H1 (cell line): Measurements from ENCODE around the gene XKR7. TPM values are rescaled to one million over a fixed set of nuclear protein-coding genes. Genes with fewer than 3 reads are reported as not detected.

Experiments
- CTCF ChIA-PET: fragments of 300-600 bp; sonication (Branson Sonifier 250); formaldehyde crosslinking; loops from one replicate; lab custom pipeline; 2021; ENCODE audit not compliant: partially characterized antibody; lab: Charles Lee
- POLR2A ChIA-PET: fragments of 300-600 bp; sonication (Branson Sonifier 250); formaldehyde crosslinking; loops from one replicate; lab custom pipeline; 2021; ENCODE audit warnings: inconsistent platforms; ENCODE audit not compliant: partially characterized antibody; lab: Charles Lee
- DNase-seq, 2 experiments: peaks; one replicate each; pipeline versions ENCODE4 v3.0.0 to v3.0.0-alpha.2; 2010 to 2022; ENCODE audit warnings: low spot score in 2 of 2, low read depth in 1 of 2, mixed read lengths in 1 of 2
- FAIRE-seq: peaks from 2 replicates; lab custom pipeline; 2011; peaks lifted over from hg19 to GRCh38; lab: Jason Lieb, UNC
- H2AFZ ChIP-seq: 2 replicates; pipeline ENCODE4 v1.8.1; 2012; ENCODE audit warnings: low read length, inconsistent platforms
- H2AK5ac ChIP-seq: 2 replicates; pipeline ENCODE4 v1.6.1; 2013; ENCODE audit warnings: low read depth, low read length
- H2BK120ac ChIP-seq: replicated peaks from 2 replicates; pipeline ENCODE3; 2013; ENCODE audit warnings: low read depth, low read length, inconsistent platforms
- H2BK12ac ChIP-seq: 2 replicates; pipeline ENCODE4 v1.6.1; 2013; ENCODE audit warnings: low read depth, low read length
- H2BK15ac ChIP-seq: 2 replicates; pipeline ENCODE4 v1.6.1; 2013; ENCODE audit warnings: low read length
- H2BK20ac ChIP-seq: 2 replicates; pipeline ENCODE4 v1.6.1; 2013; ENCODE audit warnings: low read length
- H2BK5ac ChIP-seq: 2 replicates; pipeline ENCODE4 v1.6.1; 2013; ENCODE audit warnings: low read depth, low read length
- H3K14ac ChIP-seq: 2 replicates; pipeline ENCODE4 v1.6.1; 2013; ENCODE audit warnings: inconsistent platforms; ENCODE audit not compliant: insufficient read length
- H3K18ac ChIP-seq: 2 replicates; pipeline ENCODE4 v1.6.1; 2013; ENCODE audit warnings: low read length; ENCODE audit errors: extremely low read depth
- H3K23ac ChIP-seq: 2 replicates; pipeline ENCODE4 v1.6.1; 2013; ENCODE audit warnings: inconsistent platforms; ENCODE audit not compliant: insufficient read length
- H3K23me2 ChIP-seq: 2 replicates; pipeline ENCODE4 v1.6.1; 2013; ENCODE audit warnings: low read depth, low read length
- H3K27ac ChIP-seq: 2 replicates; pipeline ENCODE4 v1.6.1; 2011; ENCODE audit warnings: low read depth, low read length, inconsistent platforms
- H3K27me3 ChIP-seq, 4 experiments: replicated peaks in 1 of 4; 1 replicate in 1 of 4; 2 replicates in 3 of 4; pipeline versions ENCODE4 v1.6.1 to v1.8.1; 2011 to 2013; ENCODE audit warnings: low read length in 3 of 4, mild to moderate bottlenecking in 3 of 4, inconsistent platforms in 2 of 4, mixed read lengths in 2 of 4, moderate library complexity in 1 of 4; ENCODE audit not compliant: control insufficient read depth in 3 of 4, insufficient read depth in 3 of 4; ENCODE audit errors: extremely low read depth in 1 of 4
- H3K36me3 ChIP-seq, 4 experiments: 2 replicates each; pipeline versions ENCODE4 v1.6.1 to v1.8.1; 2011 to 2013; ENCODE audit warnings: mild to moderate bottlenecking in 4 of 4, low read length in 3 of 4, moderate library complexity in 2 of 4, control low read depth in 1 of 4, inconsistent platforms in 1 of 4; ENCODE audit not compliant: insufficient read depth in 4 of 4, control insufficient read depth in 2 of 4
- H3K4ac ChIP-seq: replicated peaks from 2 replicates; pipeline ENCODE3; 2013; ENCODE audit warnings: low read length, low read depth, mixed read lengths, inconsistent platforms; ENCODE audit not compliant: insufficient read length
- H3K4me1 ChIP-seq, 4 experiments: replicated peaks in 1 of 4; 1 replicate in 1 of 4; 2 replicates in 3 of 4; pipeline versions ENCODE4 v1.6.1 to v1.8.1; 2011 to 2013; ENCODE audit warnings: low read length in 3 of 4, inconsistent platforms in 2 of 4, mixed read lengths in 1 of 4; ENCODE audit not compliant: insufficient read depth in 4 of 4, control insufficient read depth in 3 of 4
- H3K4me2 ChIP-seq, 2 experiments: 2 replicates each; pipeline versions ENCODE4 v1.6.1 to v1.8.1; 2011 to 2013; ENCODE audit warnings: low read depth in 2 of 2, low read length in 2 of 2, control low read depth in 1 of 2, inconsistent platforms in 1 of 2, mild to moderate bottlenecking in 1 of 2; ENCODE audit not compliant: insufficient read depth in 1 of 2
- H3K4me3 ChIP-seq, 4 experiments: fragments of 200-600, 300-600 bp in 1 of 4; sonication (generic), shearing (Covaris generic), sonication (Bioruptor Twin) in 1 of 4; 2 replicates each; pipeline versions ENCODE4 v1.5.1 to v1.8.1; 2011 to 2016; ENCODE audit warnings: low read length in 4 of 4, low read depth in 3 of 4, control low read depth in 2 of 4, inconsistent platforms in 2 of 4, mild to moderate bottlenecking in 2 of 4, mixed read lengths in 1 of 4, moderate library complexity in 1 of 4; ENCODE audit not compliant: insufficient read depth in 2 of 4; ENCODE audit errors: extremely low read depth in 1 of 4
- H3K56ac ChIP-seq: replicated peaks from 2 replicates; pipeline ENCODE3; 2013; ENCODE audit warnings: low read depth, mild to moderate bottlenecking, mixed read lengths, low read length, inconsistent platforms; ENCODE audit not compliant: insufficient read length
- H3K79me1 ChIP-seq: 2 replicates; pipeline ENCODE4 v1.6.1; 2013; ENCODE audit warnings: low read depth, low read length, control low read depth
- H3K79me2 ChIP-seq, 2 experiments: 2 replicates each; pipeline versions ENCODE4 v1.6.1 to v1.8.1; 2012 to 2013; ENCODE audit warnings: low read length in 2 of 2, mild to moderate bottlenecking in 2 of 2, inconsistent platforms in 1 of 2; ENCODE audit not compliant: insufficient read depth in 2 of 2, control insufficient read depth in 1 of 2
- H3K9ac ChIP-seq, 4 experiments: replicated peaks in 1 of 4; 1 replicate in 1 of 4; 2 replicates in 3 of 4; pipeline versions ENCODE4 v1.6.1 to v1.8.1; 2011 to 2013; ENCODE audit warnings: low read depth in 3 of 4, low read length in 3 of 4, control low read depth in 2 of 4, mild to moderate bottlenecking in 2 of 4, moderate library complexity in 2 of 4, inconsistent platforms in 1 of 4; ENCODE audit errors: extremely low read depth in 1 of 4
- H3K9me3 ChIP-seq, 2 experiments: 2 replicates each; pipeline versions ENCODE4 v1.6.1 to v1.8.1; 2012 to 2013; ENCODE audit warnings: mild to moderate bottlenecking in 2 of 2, moderate library complexity in 2 of 2, control low read depth in 1 of 2, inconsistent platforms in 1 of 2, low read depth in 1 of 2, low read length in 1 of 2, mixed read lengths in 1 of 2; ENCODE audit not compliant: insufficient read depth in 2 of 2
- H4K20me1 ChIP-seq, 2 experiments: replicated peaks in 1 of 2; 2 replicates each; pipeline versions ENCODE3 to v1.8.1; 2011 to 2013; ENCODE audit warnings: inconsistent platforms in 2 of 2, low read length in 2 of 2, mild to moderate bottlenecking in 1 of 2; ENCODE audit not compliant: insufficient read depth in 2 of 2, control insufficient read depth in 1 of 2
- H4K5ac ChIP-seq: 2 replicates; pipeline ENCODE4 v1.6.1; 2013; ENCODE audit warnings: low read length, low read depth, mixed read lengths, inconsistent platforms; ENCODE audit not compliant: insufficient read length
- H4K8ac ChIP-seq: 2 replicates; pipeline ENCODE4 v1.8.0; 2013; ENCODE audit warnings: mild to moderate bottlenecking, moderate library complexity, low read length, inconsistent platforms; ENCODE audit not compliant: insufficient read depth; ENCODE audit errors: extremely low read depth
- H4K91ac ChIP-seq: replicated peaks from 2 replicates; pipeline ENCODE3; 2013; ENCODE audit warnings: low read length, mixed read lengths, inconsistent platforms; ENCODE audit not compliant: insufficient read length
- CEBPB ChIP-seq: IDR thresholded peaks from 2 replicates; pipeline ENCODE4 v1.6.1; 2012; ENCODE audit warnings: low read depth, low read length
- CTCF ChIP-seq, 3 experiments: IDR thresholded peaks; 1 replicate in 2 of 3; 2 replicates in 1 of 3; pipeline versions ENCODE4 v1.5.1 to v1.6.1; 2011; ENCODE audit warnings: low read length in 3 of 3, mild to moderate bottlenecking in 3 of 3, inconsistent platforms in 2 of 3, low read depth in 1 of 3, moderate library complexity in 1 of 3; ENCODE audit not compliant: insufficient read depth in 1 of 3; ENCODE audit errors: control extremely low read depth in 1 of 3
- JUN ChIP-seq: IDR thresholded peaks from 2 replicates; pipeline ENCODE4 v1.6.1; 2011; ENCODE audit warnings: low read depth, mild to moderate bottlenecking, improper control_type of control experiment, low read length
- JUND ChIP-seq: IDR thresholded peaks from 2 replicates; pipeline ENCODE4 v1.6.1; 2011; ENCODE audit warnings: mild to moderate bottlenecking, improper control_type of control experiment, low read length
- NRF1 ChIP-seq: IDR thresholded peaks from 2 replicates; pipeline ENCODE4 v1.6.1; 2011; ENCODE audit warnings: mild to moderate bottlenecking, low read depth, low read length, improper control_type of control experiment
- RAD21 ChIP-seq, 2 experiments: IDR thresholded peaks in 1 of 2; conservative IDR thresholded peaks in 1 of 2; 2 replicates each; pipeline ENCODE4 v1.6.1; 2011; ENCODE audit warnings: low read depth in 2 of 2, low read length in 2 of 2, improper control_type of control experiment in 1 of 2, inconsistent platforms in 1 of 2, mild to moderate bottlenecking in 1 of 2, moderate library complexity in 1 of 2
- USF2 ChIP-seq: IDR thresholded peaks from 2 replicates; pipeline ENCODE4 v1.6.1; 2011; ENCODE audit warnings: low read length, improper control_type of control experiment
- WGBS, 2 experiments: shearing (Covaris generic) in 1 of 2; methylation state at CpG; one replicate each; pipeline versions ENCODE4 v1.1.6 to v1.1.7; 2013 to 2015; ENCODE audit warnings: low lambda C conversion rate in 2 of 2, mixed read lengths in 2 of 2, inconsistent platforms in 1 of 2, low coverage in 1 of 2, missing lambda C conversion rate in 1 of 2; ENCODE audit not compliant: insufficient replicate concordance in 2 of 2, insufficient coverage in 1 of 2, insufficient read length in 1 of 2; ENCODE audit errors: extremely low coverage in 1 of 2, missing lambda C conversion rate in 1 of 2; 5-methylcytosine and 5-hydroxymethylcytosine counted together
- polyA plus RNA-seq, 7 experiments: library from polyadenylated mRNA; depleted of rRNA in 3 of 7; stranded (reverse) in 5 of 7; unstranded in 2 of 7; fragments of >200 nt in 5 of 7; fragments of 200-250 nt in 2 of 7; gene quantifications; 1 replicate in 5 of 7; 2 replicates in 1 of 7; 4 replicates in 1 of 7; pipeline versions ENCODE4 v1.2.1 to v1.2.3, GENCODE V29; 2011 to 2013; ENCODE audit warnings: missing spikeins in 2 of 7, mixed read lengths in 2 of 7
- total RNA-seq: library from RNA; stranded (reverse); fragmentation: NEBNext Ultra II Directional; extraction: Animal tissue kit (Norgen Biotek cat#: 25700); gene quantifications from 2 replicates; pipeline ENCODE4 v1.2.1, GENCODE V29; 2021

Gene XKR7
- total and polyA plus RNA-seq, 2 of the 8 experiments (the other 6 are each of a cell fraction or from before 2014, with no cell fraction given) = 1.8 to 2.4 TPM

GRCh38 chr20:32034581-32035425 lies 66.9 kb downstream of the XKR7 start:
- WGBS, 2 experiments = 76% methylated on average over 9 of the region's 9 CpGs; no CpG with 5 or more reads in 1 of the 2 experiments
- FAIRE-seq (no peak), DNase-seq (no peak)
- peaks cover 0 to 6% (median 0%) of the 10 kb centered on the region in 4 experiments; a peak in 2 of 7 replicates for H3K27me3 ChIP-seq
- no peak overlapping the region for H2BK12ac ChIP-seq
- no peaks in the 10 kb centered on the region for H3K79me1 ChIP-seq
- H3K9me3 ChIP-seq = no peaks in the 10 kb centered on the region
- no peak overlapping the region for H4K5ac ChIP-seq
- no peak overlapping the region for H3K4ac ChIP-seq
- no peak overlapping the region for H3K9ac ChIP-seq
- no peak overlapping the region for H2AFZ ChIP-seq
- no peak overlapping the region for H3K4me3 ChIP-seq
- POLR2A ChIA-PET = interaction anchor here (0.5 to 1.4 kb wide), 6 partner anchors 8 to 259 kb away, joined by 3 to 4 read pairs (median 3); no protein-coding TSS in a partner anchor
- H2BK20ac ChIP-seq = no peak overlapping the region
- H2AK5ac ChIP-seq = no peak overlapping the region
- H3K4me1 ChIP-seq = peaks cover 0 to 3% (median 1%) of the 10 kb centered on the region in 4 experiments; a peak in 4 of 7 replicates
- no peaks in the 10 kb centered on the region for H4K20me1 ChIP-seq
- H4K8ac ChIP-seq = no peak overlapping the region
- H3K56ac ChIP-seq = no peak overlapping the region
- no peak overlapping the region for H3K4me2 ChIP-seq
- H3K23me2 ChIP-seq = peaks cover 4% of the 10 kb centered on the region; the same call in 1 of the 2 replicates
- no peak overlapping the region for H3K27ac ChIP-seq
- CTCF ChIA-PET = interaction anchor here (0.6 to 10.4 kb wide), 21 partner anchors 9 to 211 kb away, joined by 3 to 176 read pairs (median 4); partner anchors contain the start of genes FOXS1, HCK and PDRG1
- H3K23ac ChIP-seq = no peak overlapping the region
- no peak overlapping the region for H2BK5ac ChIP-seq
- H3K36me3 ChIP-seq = no peaks in the 10 kb centered on the region
- no peak for TF ChIP-seq JUND
- TF ChIP-seq NRF1 = no peak
- no peak for TF ChIP-seq USF2
- peak; percentile 57 to 71 (median 62) for TF ChIP-seq CTCF (IDR thresholded peaks at IDR 0.05; ENCODE audit: control extremely low read depth in 1 of 3, insufficient read depth in 1 of 3, low read depth in 1 of 3, low read length in 3 of 3)
- peak; percentile 69 to 76 for TF ChIP-seq RAD21 (IDR thresholded peaks at IDR 0.05 in 1 of 2, conservative IDR thresholded peaks at IDR 0.05 in 1 of 2; ENCODE audit: low read depth in 2 of 2, low read length in 2 of 2)
- TF ChIP-seq CEBPB = peak; percentile 32; the same call in 1 of the 2 replicates
- no peak for TF ChIP-seq JUN
- no peak overlapping the region for H3K14ac ChIP-seq
- no peak overlapping the region for H2BK120ac ChIP-seq
- no peaks in the 10 kb centered on the region for H3K79me2 ChIP-seq
- H4K91ac ChIP-seq = no peak overlapping the region
- H2BK15ac ChIP-seq = no peak overlapping the region
- H3K18ac ChIP-seq = no peak overlapping the region
